GM19397 (cell line): Measurements from ENCODE around the gene CSMD2.

Experiments
- ATAC-seq: cut with Tn5 transposase; IDR thresholded peaks from one replicate; pipeline ENCODE4 v1.9.1; 2021; ENCODE audit warnings: mild to moderate bottlenecking, moderate library complexity; ENCODE audit not compliant: unreplicated experiment

The CSMD2 gene

DNA sequence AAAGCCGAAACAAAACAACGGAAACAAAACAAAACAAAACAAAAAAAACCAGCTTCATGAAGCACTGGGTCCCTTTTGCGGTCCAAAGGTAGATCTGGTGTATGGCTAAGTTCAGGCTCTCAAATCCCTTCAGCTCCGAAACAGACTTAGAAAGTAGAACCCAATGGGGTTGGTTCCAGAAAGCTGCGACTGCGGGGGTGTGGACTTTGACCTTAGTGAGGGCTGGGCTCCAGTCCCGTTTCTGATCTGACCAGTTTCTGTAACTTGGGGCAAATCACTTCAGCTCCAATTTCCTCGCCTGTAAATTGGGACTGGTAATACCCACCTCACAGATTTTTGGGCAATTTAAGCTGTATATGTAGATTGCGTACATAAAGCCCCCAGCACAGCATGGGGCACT is 587.4 kb downstream of the CSMD2 start:
- ATAC-seq: no peak

DNA sequence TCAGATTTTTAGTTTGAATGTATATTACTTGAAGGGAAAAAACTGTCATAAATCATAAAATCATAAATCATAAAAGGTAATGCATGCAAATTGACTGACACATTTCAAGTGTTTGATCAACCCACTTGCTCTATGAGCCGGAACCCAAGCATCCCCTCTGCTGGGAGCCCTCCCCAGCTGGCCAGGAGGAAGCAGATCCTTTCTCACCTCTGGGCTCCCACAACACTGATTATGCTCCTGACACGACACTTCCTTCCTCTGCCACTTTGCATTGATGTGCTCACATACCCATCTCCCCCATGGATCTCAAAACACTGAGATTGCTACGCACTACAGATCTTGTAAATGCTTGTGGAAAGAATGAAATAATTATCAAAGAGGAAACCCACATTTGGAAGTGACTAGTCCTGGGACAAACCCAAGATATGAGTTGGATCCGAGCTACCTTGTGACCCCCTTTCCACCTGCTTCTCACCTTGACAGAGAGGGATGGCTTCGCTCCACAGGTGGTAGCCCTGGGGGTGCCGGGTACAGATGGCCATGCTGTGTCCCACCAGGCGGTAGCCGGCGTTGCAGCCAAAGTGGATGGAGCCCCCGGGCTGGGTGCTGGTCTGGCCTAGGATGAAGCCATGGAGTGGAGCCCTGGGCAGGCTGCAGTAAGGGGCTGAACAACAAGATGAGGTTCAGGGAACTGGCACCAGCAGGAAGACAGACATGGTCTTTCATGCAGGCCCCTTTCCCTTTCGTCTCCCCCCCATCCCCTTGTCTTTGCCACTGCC is 588.0 kb downstream of the CSMD2 start:
- ATAC-seq: no peak

DNA sequence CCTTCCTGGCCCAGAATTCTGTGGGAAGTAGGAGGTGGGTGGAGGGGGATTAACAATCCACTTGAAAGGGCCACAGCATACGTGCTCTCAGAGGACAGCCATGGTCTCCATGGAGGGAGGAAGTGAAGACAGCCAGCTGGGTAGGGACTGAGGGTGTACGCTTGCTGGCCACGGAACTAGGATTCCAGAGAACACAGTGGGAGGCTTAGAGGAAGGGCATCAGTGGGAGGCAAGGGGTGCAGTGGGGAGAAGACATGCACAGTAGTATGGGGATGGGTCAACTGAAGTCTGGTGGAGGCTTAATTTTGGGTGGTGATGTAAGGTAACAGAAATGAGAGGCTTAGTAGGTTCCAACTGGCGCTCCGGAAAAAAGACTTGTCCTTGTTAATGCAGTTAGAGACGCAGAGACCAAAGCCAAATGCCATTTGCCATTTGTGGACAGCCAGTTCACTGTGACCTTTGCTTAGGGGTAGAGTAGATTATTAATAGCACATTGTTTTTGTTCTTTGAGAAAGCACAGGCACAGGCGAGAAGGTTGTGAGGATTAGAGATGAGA is 589.6 kb downstream of the CSMD2 start:
- no peak for ATAC-seq

DNA sequence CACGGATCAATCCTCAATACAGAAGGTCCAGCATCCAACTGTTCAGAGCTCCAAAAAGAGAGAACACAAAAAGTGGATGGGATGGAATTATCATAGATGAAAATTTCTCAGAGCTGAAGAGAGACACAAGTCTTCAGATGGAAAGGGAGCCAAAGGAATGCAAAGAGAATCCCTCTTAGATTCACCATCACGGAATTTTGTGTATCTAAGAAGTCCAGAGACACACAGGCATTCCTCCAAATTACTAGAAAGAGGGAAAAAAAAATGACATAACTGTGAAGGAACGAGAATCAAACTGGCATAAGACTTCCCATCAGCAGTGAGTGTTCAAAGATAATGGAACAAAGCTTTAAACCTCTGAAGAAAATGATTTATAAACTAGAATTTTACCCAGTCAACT is 591.4 kb downstream of the CSMD2 start:
- no peak for ATAC-seq

DNA sequence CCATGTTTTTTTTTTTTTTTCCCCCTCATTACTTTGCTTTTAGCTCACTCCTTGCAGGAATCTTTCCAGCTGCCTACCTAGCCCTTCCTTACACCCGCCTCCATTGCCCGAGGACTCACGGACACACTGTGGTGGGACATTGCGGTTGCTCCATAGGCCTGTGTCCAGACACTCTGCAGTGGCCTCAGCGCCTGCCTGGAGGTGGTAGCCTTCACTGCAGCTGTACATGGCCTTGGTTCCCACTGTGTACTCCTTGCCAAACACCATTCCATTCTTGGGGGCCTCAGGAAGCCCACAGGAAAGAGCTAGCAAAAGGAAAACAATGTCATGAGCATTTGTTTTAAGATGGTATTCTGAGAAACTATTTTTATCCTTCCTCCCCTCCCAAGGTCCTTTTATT is 592.6 kb downstream of the CSMD2 start:
- ATAC-seq: no peak

DNA sequence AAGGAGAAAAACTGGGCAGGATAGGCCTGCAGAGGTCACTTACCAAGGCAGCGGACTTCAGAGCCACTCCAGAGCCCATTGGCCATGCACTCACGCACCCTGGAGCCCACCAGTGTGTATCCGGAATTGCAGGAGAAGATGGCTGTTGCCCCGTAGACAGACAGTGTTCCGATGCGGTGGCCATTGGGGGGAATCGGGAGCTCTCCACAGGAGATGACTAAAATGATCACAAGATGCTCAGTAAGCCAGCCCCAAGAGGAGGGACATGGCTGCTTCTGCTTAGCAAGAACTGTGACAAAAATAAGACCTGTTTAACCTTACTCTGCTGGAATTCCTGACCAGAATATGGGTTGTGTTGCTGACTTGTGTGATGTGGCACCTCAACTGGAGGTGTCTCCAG is 595.7 kb downstream of the CSMD2 start:
- ATAC-seq: no peak

DNA sequence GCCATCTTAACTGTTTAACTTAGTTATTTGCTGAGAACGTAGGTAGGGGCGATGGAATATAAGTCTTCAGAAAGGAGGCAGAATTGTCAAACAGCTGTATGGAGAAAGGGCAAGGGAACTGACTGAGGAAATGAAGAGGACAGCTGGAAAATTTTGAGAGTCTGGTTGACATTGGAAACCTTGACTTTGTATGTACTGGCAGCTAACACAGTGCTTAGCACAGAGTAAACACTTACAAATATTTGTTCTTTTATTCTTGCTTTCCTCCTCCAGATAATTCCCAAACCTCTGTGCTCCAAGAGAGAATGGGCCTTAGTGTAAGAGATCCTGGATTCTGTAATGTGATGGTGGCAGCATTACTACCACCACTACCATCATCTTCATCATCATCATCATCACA is 601.3 kb downstream of the CSMD2 start:
- ATAC-seq: no peak

DNA sequence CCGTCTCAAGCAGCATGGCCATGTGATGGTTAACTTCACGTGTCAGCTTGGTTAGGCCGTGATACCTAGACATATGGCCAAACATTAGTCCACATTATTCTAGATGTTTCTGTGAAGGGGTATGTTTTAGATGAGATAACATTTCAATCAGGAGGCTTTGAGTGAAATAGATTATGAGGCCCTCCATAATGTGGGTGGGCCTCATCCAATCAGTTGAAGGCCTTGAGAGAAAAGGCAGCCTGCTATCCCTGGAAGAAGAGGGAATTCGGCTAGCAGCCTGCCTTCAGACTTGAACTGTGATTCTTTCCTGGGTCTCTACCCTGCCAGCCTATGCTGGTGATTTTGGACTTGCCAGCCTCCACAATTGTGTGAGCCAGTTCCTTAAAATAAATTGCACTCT is 602.5 kb downstream of the CSMD2 start:
- no peak for ATAC-seq

DNA sequence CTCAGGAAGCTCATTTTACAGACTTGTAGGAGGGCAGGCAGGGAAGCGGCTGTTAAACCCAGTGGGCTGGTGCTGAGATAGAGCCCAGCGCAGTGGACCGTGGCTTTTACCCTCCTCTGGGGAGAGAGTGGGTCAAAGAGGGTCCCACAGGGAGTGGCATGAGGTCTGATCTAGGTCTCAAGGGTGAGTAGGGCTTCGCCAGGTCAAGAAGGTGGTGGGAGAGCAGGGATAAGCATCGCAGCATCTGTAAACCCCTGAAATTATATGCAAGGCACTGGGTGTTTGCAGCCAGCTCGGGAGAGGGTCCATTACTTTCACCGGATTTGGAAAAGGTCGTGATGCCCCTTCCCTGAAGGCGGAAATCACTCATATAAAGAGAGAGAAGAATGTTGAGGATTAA is 603.5 kb downstream of the CSMD2 start:
- no peak for ATAC-seq

DNA sequence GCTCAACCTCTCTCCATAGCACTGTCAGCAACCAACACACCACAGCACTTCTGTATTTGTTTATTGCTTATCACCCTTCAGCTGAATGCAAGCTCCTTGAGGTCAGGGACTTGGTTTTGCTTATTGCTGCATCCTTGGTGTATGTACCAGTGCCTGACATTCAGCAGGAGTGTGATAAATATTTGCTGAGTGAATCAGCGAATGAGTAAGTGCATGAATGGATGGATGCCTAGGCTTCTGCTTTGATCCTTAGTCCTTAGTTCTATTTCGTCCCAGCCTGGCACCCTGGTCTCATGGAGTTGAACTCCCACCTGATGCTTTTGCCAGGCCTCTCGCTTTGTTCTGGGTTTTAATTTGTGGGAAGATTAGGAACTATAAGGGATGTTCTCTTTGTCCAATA is 604.4 kb downstream of the CSMD2 start:
- ATAC-seq: no peak

DNA sequence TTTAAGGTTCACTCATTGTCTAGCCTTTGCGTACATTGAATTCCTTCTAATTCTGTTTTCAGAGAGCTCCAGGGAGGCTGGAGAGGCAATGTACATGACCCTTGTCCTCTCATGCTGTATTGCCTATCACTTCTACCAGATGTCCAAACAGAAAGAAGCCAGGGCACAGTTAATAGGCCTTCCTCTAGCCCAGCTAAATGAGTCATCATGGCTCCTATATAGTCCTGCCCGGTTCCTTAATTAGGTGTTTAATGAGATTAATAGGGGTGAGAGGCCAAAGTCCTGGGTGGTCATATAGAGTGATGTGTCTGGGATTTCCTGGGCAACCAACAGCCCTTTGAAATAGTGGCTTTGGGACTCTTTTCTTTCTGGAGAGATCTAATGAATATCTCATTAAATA is 616.3 kb downstream of the CSMD2 start:
- ATAC-seq: no peak

DNA sequence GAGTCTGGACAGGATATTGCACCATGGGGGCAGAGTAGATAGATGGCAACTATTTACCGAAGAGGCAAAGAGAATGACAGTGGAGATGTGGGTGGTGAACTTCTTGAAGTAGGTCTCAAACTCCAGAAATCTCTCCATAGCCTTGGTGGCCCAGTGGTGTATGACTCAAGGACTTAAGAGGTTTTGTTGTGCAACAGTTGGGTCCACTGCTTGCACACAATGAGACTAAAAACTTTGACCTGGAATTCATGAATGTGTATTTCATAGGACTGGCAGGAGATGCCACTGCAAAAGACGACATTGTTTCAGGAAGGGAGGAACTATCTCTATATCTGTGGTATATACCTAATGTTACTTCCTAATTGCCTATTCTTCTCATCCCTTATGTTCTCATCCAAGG is 616.7 kb downstream of the CSMD2 start:
- no peak for ATAC-seq

DNA sequence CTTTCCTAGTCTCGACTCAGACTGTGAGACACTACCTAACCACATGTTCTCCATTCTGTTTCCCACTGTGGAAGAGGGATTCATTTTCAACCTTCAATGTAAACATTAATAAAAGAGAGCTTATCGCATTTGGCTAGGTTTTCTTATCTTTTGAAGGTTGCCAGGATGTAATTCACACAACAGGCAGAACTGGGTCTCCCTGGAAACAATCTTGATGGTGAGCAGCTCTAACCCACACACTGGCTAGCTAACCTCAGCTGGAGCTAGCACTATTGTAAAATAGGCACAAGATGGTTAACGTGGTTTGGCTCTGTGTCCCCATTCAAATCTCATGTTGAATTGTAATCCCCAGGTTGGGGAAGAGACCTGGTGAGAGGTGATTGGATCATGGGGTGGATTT is 617.5 kb downstream of the CSMD2 start:
- no peak for ATAC-seq

DNA sequence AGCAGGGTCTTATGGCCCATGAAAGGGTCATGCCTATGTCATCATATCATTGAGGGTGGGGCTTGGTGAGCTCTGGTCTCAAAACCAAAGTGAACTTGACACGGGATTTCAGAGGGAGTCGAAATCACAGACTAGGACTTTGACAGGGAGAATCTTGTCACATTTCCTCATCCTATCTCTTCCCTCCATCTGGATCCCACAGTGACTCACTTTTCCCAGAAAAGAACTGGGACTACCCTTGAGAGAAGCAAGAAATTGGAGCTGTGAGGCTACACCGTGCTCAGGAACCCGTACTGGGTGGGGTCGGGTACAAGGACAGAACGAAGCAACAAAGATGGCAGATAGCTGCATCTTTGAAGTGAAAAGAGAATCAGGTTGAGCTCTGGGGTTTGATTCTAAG is 623.1 kb downstream of the CSMD2 start:
- ATAC-seq: no peak

DNA sequence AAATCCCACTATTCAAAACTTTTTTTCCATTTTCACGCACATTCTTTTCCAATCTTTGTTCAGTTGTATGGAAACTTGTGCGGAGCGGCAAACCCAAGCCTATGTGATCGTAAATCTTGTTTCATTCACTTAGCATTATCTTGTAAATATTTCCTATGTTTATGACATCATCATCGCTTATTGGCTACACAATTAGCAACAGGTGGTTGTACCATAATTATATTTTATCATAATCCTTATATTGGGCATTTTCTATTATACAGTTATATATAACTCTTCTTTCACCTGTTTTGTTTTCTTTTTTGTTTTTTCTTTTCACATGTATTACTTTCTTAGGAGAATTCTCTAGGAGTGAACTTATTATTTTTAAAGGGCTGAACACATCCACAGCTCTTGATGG is 627.1 kb downstream of the CSMD2 start:
- ATAC-seq: no peak

DNA sequence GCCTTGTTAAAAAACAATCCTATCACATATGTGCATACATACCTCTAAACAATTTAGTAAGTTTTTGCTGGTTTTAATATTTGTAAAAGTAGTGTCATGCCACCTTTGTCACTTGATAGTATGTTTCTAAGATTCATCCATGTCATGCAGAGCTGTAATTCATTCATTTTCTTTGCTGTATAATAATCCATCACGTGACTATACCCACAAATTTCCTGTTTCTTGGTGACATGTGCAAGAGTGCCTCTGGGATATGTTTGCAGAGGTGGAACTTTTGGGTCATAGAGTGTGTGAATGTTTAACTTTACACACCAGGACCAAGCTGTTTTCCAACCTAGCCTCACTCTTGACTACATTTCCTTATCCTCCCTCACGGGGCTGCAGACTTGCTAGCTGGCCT is 629.7 kb downstream of the CSMD2 start:
- no peak for ATAC-seq

DNA sequence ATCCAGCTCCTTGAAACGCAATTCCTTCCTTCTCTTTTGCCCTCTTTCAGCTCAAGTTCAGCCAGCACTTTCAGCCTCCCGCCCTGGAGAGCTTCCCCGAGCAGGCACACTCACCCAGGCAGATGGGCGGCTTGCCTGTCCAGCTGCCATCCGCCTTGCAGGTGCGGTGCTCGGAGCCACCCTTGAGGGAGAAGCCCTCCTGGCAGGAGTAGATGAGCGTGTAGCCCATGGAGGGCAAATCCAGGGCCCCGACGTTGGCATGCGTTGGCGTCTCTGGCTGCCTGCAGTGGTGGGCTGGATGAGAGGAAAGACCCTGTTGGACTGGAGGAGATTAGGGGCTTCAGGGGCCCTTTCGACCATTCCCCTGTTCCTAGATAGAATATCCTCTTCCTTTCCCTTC is 632.1 kb downstream of the CSMD2 start:
- no peak for ATAC-seq

DNA sequence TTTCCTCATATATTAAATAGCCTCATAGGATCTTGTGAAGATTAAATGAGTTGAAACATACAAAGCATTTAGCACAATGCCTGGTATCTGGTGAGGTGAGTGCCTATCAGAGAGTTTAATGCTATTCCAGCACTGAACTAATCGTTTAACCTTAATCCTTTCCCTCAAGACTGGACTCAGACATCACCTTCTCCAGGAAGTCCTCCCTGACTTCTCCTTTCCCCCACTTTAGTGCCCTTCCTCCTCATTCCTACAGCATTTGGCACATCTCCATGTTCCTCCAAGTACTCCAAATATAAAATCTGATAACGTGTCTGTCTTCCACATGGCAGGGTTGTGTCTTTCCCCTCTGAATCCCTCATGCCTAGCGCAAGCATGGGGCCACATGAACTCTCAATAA is 632.8 kb downstream of the CSMD2 start:
- no peak for ATAC-seq

DNA sequence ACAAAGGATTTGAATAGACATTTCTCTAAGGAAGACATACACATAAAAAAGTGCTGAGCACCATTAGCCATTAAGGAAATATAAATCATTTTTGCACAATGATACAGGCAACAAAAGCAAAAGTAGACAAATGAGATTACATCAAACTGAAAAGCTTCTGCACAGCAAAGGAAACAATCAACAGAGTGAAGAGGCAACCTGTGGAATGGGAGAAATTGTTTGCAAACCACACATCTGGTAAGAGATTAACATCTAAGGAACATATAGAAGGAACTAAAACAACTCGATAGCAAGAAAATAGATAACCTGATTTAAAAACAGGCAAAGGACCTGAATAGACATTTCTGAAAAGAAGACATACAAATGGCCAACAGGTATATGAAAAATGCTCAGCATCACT is 635.1 kb downstream of the CSMD2 start:
- ATAC-seq: no peak

DNA sequence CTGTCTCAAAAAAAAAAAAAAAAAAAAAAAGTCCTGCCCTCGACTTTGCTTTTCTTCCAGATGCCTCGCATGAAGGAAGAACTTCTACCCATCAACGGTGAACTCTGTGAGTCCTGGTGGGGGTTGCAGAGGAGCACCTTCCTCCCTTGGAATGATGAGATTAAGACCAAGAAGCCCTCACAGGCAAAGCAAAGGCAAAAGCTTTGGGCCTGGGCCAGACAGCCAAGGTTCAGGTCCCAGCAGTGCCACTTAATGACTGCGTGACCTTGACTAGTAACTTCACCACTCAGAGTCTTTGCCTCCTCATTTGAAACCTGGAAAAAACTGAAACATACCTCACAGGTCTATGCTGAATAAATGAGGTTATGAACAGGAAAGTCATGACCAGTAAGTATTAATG is 637.1 kb downstream of the CSMD2 start:
- ATAC-seq: no peak

DNA sequence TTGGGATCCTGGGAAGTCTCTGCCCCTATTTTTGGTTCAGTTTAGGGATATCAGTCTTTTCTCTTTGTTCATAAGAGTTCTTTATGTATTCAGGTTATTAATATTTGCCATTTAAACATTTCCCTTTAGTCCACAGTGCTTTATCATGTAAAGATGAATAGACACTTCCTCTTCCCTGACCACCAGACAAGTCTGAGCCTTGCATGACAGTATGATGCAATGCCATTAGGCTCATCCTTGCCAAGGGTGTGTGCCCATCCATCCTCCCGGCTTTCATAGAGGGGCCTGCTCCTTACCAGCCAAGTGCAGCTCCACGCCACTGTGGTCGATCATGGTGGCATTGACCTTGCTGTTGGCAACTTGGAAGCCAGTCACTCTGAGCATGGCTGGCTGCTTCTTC is 640.4 kb downstream of the CSMD2 start:
- ATAC-seq: no peak

DNA sequence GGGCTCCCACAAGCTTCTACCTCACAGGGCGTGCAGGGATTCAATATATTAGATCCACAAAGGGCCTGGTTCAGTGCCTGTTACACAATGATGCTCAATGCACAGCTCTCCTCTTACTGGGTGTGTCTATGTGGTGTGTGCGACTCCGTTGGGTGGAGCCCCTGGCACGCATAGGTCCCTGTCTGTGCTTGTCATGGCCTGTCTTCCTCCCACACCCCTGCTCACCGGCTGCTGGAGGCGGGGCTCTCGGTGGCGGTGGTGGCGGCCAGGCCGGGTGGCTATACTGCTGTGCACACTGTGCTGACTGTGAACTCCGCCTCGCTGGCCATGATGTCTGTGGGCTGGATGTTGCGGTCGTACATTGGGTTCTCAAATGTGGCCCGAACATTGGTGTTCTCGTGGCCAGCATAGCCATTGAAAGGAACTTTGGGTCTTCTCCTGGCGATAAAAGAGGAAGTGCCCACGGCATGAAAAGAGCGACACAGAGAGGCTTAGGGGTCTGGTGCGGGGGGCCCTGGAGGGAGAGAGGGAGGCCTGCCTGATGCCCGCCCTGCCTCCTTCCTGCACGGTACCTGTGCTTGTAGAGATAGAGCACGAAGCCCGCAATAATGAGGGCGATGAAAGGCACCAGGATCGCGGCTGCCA is 645.7 kb downstream of the CSMD2 start:
- no peak for ATAC-seq
